NCI-H2171 treated with DMSO at 0.1 percent for 48 hours (cell line): ENCODE results near the gene ITPKB.
"Not testable (repeated sequence)": the region's sequence is repeated elsewhere in the genome, so short reads cannot be mapped to it uniquely, and the experiment has no call there.

Experiments used
- DNase-seq: peaks from one replicate; lab custom pipeline; 2025; lab: John Stamatoyannopoulos, UW

ITPKB gene

GRCh38 chr1:226624526-226624925 lies 114.6 kb downstream of the ITPKB start:
- DNase-seq, result no peak

GRCh38 chr1:226622012-226622411 lies 117.1 kb downstream of the ITPKB start:
- DNase-seq, result no peak

GRCh38 chr1:226619031-226619430 lies 120.1 kb downstream of the ITPKB start:
- no peak for DNase-seq

- no peak for DNase-seq
Observed at GRCh38 chr1:226618380-226618779, 120.7 kb downstream of the ITPKB start.

- not testable (repeated sequence) for DNase-seq
Observed at GRCh38 chr1:226617719-226618118, 121.4 kb downstream of the ITPKB start.

GRCh38 chr1:226617109-226617508 lies 122.0 kb downstream of the ITPKB start:
- no peak for DNase-seq

GRCh38 chr1:226616636-226617035 lies 122.4 kb downstream of the ITPKB start:
- no peak for DNase-seq

- DNase-seq, result no peak
Observed at GRCh38 chr1:226615876-226616275, 123.2 kb downstream of the ITPKB start.

GRCh38 chr1:226611980-226612379 lies 127.1 kb downstream of the ITPKB start:
- not testable (repeated sequence) for DNase-seq

- DNase-seq, result no peak
Observed at GRCh38 chr1:226611301-226611700, 127.8 kb downstream of the ITPKB start.

GRCh38 chr1:226610671-226611070 lies 128.4 kb downstream of the ITPKB start:
- no peak for DNase-seq

GRCh38 chr1:226609836-226610455 lies 129.1 kb downstream of the ITPKB start:
- peak; percentile 78 for DNase-seq

- peak; percentile 57 for DNase-seq
Observed at GRCh38 chr1:226608699-226609505, 130.2 kb downstream of the ITPKB start.

- DNase-seq, result no peak
Observed at GRCh38 chr1:226607821-226608220, 131.3 kb downstream of the ITPKB start.

GRCh38 chr1:226607268-226607660 lies 131.8 kb downstream of the ITPKB start:
- DNase-seq, result no peak

- DNase-seq, result no peak
Observed at GRCh38 chr1:226606311-226607267, 132.5 kb downstream of the ITPKB start.

- DNase-seq, result no peak
Observed at GRCh38 chr1:226605318-226605950, 133.6 kb downstream of the ITPKB start.

- no peak for DNase-seq
Observed at GRCh38 chr1:226604560-226605317, 134.3 kb downstream of the ITPKB start.

GRCh38 chr1:226603858-226604559 lies 135.1 kb downstream of the ITPKB start:
- no peak for DNase-seq

GRCh38 chr1:226603022-226603857 lies 135.8 kb downstream of the ITPKB start:
- peak; percentile 48 for DNase-seq
